NCI-H2196 (cell line): ENCODE results near the gene PPIL6.
"Not testable (repeated sequence)": the region's sequence is repeated elsewhere in the genome, so short reads cannot be mapped to it uniquely, and the experiment has no call there.

ENCODE experiments used
- DNase-seq: peaks from one replicate; lab custom pipeline; 2025; ENCODE audit not compliant: unreplicated experiment; lab: John Stamatoyannopoulos, UW

Gene PPIL6

DNA sequence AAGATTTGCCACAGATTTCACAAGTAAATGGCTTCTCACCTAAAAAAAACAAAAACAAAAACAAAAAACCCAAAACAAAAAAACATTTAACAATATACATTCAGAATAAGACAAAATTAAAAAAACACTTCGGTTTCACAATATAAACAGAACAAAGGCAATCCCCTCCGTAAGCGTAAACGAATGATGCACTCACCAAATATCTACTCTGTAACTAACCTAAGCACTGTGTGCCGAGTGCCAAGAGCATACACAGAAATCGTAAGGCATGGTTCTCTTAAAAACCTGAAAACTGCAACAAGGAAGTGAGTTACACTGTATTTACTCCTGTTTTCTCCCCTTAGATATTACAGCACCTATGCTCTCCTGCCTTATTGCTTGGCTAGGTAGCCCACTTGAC is 27.3 kb upstream of the PPIL6 start:
- no peak for DNase-seq

GRCh38 chr6:109466212-109466923 is 25.9 kb upstream of the PPIL6 start:
- peak; percentile 30 for DNase-seq

DNA sequence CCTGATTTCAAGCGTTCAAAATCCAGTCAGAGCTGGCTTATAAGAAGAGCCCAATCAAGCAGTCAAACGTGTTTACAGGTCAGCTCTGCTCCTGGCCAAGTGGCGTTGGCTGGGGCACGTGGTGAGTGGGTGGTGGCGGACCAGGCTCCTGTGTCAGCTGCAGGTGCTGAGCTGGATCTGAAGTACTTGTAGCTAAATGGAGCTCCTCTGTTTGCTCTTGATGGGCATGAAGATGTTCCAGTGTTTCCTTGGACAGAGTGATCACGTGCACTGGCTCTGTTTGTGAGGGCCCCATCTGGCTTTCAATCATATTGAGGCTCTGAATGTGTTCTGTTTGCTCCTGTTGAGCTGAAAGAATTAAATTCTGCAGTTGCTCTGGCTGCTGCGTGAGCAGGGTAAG is 25.3 kb upstream of the PPIL6 start:
- peak; percentile 93 for DNase-seq

DNA sequence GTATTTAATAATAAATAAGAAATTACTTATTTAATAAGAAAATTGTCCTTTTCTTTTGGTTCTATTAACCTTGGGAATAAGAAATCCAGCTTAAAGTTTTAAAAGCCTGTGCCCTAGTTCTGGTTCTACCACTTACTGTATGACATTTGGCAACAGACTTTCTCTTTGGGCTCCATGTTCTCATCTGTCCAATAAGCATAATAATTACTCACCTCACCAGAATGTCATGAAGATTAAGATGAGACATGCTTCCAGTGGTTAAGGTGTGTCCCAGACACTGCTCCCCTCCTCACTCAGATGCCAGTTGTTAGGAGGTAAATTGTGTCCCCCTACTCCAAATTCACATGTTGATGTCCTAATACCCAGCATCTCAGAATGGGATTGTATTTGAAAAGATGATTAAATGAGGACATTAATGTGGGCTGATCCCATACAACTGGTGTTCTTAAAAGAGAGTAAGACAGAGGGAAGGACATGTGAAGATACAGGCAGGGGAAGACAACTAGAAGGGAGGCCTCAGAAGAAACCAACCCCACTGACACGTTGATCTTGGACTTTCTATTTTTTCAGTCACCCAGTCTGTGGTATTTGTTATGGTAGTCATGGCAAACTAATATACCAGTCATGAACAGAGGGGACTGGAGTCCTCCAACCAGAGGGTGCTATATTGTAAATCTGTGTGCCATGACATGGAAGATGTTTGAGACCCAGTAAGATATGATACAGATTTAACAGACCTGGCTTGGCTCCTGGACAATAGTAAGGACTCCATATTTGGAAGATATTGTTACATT is 21.5 kb upstream of the PPIL6 start:
- DNase-seq: no peak

- not testable (repeated sequence) for DNase-seq
Measured at GRCh38 chr6:109461205-109461604, 20.8 kb upstream of the PPIL6 start.

GRCh38 chr6:109460161-109460829 is 19.9 kb upstream of the PPIL6 start:
- DNase-seq: no peak

GRCh38 chr6:109458774-109459531 is 18.5 kb upstream of the PPIL6 start:
- DNase-seq: no peak

GRCh38 chr6:109457562-109457996 is 17.2 kb upstream of the PPIL6 start:
- no peak for DNase-seq

DNA sequence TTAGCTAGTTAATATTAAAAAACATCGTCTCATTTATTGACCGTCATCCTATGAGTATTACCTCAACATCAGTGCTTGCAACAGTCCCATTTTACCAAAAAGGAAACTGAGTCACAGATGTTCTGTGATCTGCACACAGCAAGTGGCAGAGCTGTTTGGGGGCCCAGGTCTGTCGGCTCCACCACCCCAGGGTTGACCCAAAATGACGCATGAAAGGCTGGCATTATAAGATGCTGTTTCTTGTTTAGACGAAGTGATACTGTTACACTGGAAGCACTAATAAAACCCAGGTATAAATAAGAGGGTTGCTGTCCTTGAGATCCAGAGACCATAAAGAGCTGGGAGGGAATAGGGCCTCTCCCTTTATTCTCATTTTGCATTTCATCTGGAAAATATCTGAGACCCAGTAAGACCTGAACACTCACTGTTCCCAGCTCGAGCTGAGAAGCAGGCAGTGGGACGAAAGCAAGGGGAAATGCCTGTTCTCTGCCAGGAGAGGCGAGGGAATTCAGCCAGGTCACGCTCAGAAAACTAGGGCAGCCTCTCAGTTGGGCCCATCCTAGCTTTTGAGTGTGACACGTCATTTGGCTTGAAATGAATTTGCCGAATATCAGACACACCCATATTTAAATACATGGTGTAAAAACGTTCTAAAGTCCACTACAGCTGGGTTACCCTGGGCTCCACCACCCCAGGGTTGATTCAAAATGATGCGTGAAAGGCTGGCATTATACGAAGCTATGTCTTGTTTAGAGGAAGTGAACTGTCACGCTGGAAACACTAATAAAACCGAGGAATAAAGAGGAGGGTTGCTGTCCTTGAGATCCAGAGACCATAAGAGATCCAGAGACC is 16.5 kb upstream of the PPIL6 start:
- DNase-seq: no peak

DNA sequence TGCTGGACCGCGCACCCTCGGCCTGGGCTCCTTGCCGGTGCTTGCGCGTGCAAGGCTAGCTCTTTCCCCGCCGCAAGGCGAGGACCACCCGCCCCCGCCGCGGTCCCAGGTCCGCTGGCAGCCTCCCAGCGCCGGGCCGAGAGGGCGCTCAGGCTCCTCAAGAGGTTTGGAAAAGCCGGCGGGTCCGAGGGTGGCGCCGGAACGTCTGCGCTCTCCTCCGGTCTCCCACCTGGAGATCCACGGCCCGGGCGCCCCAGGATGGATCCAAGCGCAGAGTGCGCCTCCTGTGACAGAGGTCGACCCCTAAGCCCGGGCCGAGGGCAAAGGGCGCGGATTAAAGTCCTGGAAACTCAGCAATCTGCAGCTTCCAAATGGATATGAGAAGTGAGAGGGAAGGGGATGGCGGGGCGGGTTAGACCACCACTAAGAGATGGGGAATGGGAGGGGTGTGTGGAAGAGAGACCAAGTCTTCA is 15.7 kb upstream of the PPIL6 start:
- DNase-seq: peak; percentile 50

GRCh38 chr6:109455437-109456110 is 15.1 kb upstream of the PPIL6 start, which contains the start of gene MICAL1:
TSS of gene MICAL1 (minus strand) at chr6:109455772. CDS start at chr6:109454196, 1,576 bp downstream.
- DNase-seq: peak; percentile 74

DNA sequence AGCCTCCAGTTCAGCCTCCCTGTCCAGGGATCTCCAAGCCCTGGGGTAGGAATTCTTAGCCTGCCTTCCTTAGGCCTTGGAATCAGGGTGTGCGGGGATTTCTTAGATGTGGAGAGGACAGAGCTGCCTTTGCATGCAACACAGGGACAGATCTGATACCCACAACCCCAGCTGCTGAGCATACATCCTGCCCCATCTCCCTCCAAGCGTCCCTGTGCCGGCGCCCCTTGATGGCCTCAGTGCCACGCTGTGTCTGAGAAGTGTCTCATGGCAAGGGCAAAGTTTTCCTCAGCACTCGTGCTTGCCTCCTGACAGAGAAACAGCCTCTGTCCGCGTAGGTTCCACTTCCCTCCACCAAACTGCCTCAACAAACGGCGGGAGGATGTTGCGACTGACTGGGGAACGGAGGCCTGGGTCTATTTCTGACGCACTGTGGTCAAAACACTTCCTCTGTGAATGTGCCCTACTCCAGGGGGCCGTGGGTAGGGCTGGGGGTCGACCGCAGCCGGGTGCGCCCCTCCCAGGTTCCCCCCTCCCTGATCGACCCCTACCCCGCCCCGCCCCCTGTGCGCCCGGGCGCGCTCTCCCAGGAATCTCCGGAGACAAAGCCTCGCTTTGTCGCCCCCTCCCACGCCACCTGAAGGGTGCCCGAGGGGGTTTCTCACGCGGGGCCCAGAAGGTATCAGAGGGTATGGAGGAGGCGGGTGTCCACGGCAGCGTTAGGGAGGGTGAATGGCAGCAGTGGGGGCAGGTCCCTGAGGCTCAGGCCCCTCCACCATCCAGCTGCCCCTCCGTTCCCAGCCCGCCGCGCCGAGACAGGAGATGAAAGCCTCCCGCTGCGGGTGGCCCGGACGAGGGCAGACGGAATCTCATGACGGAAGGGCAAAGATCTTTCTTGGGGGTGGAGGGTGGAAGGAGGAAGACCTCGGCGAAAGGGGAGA is 14.3 kb upstream of the PPIL6 start:
- no peak for DNase-seq

DNA sequence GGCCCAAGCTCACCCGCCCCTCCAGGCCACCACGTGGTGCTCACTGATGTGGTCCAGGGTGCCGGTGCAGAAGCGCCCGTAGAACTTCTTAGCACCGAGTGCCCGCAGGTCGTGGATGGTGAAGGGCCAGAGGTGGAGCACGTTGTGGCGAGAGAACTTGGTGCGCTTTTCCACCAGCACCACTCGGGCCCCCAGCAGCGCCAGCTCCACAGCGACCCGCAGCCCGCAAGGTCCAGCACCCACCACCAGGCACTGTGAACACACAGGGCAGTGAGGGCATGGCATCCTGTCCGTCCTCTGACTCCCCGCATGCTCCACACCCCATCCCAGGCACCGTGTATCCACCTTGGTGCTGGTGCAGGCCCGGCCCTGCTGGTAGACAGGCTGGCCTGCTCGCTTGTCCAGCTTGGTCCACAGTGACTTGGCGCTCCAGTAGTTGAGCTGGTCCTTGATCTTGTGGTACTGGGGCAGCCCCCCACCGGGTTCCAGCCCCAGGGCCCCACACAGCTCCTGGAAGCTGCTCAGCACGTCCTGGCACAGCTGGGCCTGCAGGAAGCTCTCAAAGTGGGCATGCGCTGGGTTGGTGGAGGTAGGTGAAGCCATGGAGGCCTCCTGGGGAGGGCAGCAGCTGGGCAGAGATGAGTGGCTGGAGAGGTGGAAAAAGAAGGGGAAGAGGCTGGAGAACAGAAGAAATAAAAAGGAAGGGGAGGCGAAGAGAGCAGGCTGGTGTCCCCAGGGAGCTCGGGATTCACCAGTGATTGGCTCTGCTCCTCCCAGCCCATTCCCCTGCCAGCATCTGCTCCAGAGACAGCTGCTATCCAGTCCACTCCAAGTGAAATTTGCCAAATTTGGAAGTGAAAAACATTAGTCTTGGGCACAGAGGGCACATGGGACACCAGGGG is 13.4 kb upstream of the PPIL6 start:
- DNase-seq: no peak

DNA sequence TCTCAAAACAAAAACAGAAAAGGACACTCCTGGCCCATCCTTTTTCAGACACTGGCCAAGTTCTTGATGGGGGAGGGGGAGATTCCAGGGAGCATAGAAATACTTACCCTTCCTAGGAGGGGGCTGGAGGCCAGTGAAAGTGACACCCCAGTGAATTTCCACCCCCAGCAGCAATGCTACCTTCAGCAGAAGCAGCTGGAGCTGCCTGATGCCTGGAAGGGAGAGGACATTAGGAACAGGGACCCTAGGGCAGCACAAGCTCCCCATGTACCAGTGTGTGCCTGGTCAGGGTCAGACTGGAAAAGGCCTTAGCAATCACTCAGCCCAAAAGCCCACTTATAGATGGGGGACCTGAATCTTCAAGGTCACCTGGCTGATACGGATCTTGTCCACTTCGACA is 12.7 kb upstream of the PPIL6 start:
- no peak for DNase-seq

DNA sequence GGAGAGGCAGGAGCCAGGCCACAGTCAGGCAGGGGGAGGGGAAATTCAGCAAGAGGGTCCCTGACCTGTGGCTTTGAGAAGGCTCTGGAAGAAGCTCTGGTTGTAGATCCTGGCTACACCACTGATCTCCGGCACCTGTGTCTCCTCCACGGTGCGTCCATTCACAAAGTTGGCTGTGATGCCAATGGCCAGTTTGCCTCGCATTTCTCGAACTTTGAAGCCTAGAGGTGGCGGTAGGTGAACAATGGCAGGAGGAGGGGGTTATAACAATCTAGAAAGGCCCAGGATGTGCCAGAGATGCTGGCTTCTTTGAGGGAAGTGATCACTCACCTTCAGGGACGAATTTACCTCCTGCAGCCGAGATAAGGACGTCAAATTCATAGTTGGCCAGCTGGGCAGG is 11.8 kb upstream of the PPIL6 start:
- no peak for DNase-seq

GRCh38 chr6:109451376-109451775 is 10.9 kb upstream of the PPIL6 start:
- no peak for DNase-seq

- no peak for DNase-seq
Measured at GRCh38 chr6:109450801-109451200, 10.4 kb upstream of the PPIL6 start.
